NCI-H2081 (cell line): ENCODE data around the gene TMEM106A.
"Not testable (repeated sequence)": the region's sequence is repeated elsewhere in the genome, so short reads cannot be mapped to it uniquely, and the experiment has no call there.

Experiments used
- DNase-seq, 2 experiments: peaks; one replicate each; lab custom pipeline; 2025; lab: John Stamatoyannopoulos, UW

The TMEM106A gene, protein sequence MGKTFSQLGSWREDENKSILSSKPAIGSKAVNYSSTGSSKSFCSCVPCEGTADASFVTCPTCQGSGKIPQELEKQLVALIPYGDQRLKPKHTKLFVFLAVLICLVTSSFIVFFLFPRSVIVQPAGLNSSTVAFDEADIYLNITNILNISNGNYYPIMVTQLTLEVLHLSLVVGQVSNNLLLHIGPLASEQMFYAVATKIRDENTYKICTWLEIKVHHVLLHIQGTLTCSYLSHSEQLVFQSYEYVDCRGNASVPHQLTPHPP

GRCh38 chr17:43211480-43212402, at the start of gene TMEM106A:
TSS of gene TMEM106A (plus strand) at chr17:43211875. CDS start at chr17:43213042, 1,167 bp downstream.
- DNase-seq = no peak

DNA sequence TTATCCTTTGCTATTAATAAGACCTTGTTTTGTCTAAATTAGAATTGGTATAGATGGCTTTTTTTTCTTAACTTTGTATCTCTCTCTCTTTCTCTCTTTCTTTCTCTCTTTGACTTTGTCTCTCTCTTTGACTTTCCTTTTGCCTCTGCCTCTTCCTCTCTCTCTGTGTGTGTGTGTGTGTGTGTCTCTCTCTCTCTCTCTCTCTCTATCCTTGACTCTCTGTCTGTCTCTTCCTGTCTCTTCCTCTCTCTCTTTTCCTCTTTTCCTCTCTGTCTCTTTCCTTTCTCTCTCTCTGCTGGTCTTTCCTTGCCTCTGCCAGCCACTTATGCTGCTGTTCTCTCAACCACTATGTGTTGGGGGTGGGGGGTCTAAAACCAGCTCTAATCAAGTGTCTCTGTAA, 45.7 kb upstream of the TMEM106A start:
- not testable (repeated sequence) for DNase-seq

GRCh38 chr17:43169561-43170139, 42.0 kb upstream of the TMEM106A start:
- peak; percentile 20 to 53 for DNase-seq

GRCh38 chr17:43170140-43170765, 41.4 kb upstream of the TMEM106A start:
- DNase-seq = peak; percentile 96 to 98

DNA sequence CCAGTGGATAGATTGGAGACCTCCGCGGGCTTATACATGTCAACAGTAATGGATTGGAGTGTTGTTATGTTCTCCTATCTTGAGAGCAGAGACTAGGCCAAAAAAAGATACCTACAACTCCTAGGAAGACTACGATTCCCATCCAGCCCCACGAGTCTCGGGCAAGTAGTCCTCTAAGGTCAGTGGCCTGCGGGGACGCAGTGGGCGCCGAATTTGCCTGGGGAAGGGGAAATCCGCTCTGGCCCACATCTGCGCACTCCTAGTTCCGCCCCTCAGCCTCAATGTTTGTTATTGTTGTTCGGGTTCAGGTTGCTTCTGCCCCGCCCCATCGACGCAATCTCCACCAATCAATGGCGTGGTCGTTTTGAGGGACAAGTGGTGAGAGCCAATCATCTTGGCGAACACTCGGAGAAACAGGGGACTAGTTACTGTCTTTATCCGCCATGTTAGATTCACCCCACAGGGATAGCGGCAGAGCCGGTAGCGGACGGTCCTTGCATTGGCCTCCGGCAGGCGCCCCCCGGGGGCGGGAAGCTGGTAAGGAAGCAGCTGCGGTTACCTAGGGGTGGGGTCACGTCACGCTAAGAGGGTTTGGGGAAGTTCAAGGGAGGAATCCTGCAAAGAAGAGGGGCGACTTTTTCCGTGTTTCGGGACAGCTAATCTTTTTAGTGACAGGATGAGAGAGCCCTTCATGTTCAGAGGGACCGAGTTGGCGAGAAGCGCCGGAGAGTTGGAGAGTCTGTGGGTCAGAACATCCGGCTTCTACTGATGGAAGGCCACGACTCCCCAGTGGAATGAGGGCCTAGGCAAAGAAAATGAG, 40.7 kb upstream of the TMEM106A start, which contains the start of gene NBR1:
TSS of gene NBR1 (plus strand) at position 449 of the 820 bp plus-strand sequence. CDS start 4,586 bp downstream, outside the sequence.
- DNase-seq = peak; percentile 97 to 99

DNA sequence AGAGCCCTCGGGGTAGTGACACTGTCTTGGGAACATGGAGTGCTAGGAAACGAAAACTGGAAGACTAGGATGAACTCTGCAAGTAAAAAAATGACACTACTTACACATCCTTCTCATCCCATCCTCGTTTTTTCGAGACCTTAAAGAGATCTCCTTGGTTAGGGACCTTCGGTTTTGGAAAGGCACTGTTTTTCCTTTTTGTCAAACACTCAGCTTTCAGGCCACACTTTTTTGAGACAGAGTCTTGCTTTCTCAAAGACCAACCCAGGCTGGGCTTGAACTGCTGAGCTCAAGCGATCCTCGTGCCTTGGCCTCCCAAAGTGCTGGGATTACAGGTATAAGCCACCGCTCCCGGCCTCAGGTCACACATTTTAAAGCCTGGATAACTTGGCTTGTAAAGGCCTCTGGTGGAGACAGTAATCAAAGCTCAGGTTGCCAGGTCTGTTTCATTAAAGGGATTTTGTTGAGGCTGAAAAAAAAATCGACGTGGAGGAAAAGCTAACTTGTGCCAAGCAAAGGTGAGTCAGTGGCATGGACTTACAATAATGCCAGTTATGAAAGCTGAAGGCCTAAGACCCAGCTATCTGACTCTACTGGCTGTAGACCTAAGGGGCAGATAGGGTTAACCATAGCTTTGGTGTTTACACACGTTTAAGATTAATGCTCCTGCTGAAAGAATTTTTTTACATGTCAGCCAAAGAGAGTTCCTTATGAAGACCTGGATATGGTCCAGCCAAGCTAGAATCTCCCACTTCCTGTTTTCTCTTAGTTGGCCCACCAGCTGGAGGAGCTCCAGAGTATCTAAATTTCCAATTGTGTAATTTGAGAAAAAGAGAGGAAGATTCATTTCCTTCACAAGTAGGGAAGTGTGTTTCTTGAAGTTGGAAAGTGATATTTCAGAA, 39.8 kb upstream of the TMEM106A start:
- DNase-seq = peak; percentile 34 to 58

GRCh38 chr17:43175213-43176118, 36.2 kb upstream of the TMEM106A start:
- no peak for DNase-seq

GRCh38 chr17:43176119-43176570, 35.5 kb upstream of the TMEM106A start:
- DNase-seq = no peak

DNA sequence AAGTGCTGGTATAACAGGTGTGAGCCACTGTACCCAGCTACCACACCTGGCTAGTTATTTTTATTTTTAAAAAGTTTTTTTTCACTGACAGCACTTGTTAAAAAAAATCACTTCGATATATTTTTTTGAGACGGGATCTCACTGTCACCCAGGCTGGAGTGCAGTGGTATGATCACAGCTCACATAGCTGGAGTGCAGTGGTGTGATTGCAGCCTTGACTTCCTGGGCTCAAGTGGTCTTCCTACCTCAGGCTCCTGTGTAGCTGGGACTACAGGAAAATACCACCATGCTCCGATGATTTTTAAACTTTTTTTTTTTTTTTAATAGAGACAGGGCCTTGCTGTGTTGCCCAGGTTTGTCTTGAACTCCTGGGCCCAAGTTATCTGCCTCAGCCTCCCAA, 27.8 kb upstream of the TMEM106A start:
- DNase-seq = no peak

GRCh38 chr17:43186656-43187055, 25.0 kb upstream of the TMEM106A start:
- DNase-seq = not testable (repeated sequence)

- DNase-seq = no peak
Measured at GRCh38 chr17:43193251-43193650, 18.4 kb upstream of the TMEM106A start.

DNA sequence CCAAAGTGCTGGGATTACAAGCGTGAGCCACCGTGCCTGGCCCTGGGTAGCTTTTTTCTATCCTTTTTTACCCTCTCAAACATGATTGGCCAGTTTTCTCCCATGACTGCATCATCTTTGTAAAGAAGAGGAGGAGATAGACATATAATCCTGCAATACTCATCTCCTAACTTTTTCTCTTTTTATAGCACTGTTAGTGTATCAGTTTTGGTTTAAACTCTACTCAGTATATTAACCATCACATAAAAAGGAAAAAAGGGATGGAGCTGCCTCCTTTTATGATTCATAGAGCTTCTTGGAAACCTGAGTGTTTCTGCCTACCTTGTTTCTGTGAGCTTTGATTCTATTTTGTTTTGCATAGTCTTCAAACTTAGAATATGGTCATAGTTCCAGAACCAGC, 12.0 kb upstream of the TMEM106A start:
- no peak for DNase-seq

DNA sequence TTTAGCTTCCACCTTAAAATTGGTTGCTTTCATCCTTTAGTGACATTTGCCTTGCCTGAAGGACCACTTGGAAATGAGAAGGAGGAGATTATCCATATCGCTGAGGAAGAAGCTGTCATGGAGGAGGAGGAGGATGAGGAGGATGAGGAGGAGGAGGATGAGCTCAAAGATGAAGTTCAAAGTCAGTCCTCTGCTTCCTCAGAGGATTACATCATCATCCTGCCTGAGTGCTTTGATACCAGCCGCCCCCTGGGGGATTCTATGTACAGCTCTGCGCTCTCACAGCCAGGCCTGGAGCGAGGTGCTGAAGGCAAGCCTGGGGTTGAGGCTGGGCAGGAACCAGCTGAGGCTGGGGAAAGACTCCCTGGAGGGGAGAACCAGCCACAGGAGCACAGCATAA, 11.5 kb upstream of the TMEM106A start:
- DNase-seq = no peak

DNA sequence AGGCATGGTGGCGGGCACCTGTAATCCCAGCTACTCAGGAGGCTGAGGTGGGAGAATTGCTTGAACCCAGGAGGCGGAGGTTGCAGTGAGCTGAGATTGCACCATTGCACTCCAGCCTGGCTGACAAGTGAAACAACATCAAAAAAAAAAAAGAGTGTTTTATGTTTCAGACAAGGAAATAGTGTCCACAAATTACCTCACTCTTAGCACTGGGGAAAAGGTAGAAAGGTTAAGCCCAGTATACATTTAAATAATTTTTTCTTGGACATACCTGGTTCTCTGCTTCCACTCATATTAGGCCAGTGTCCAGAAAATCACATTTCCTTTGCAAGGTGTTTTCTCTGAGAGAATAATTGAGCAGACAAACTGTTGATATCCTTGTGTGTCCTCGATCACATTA, 8.7 kb upstream of the TMEM106A start:
- DNase-seq = not testable (repeated sequence)

DNA sequence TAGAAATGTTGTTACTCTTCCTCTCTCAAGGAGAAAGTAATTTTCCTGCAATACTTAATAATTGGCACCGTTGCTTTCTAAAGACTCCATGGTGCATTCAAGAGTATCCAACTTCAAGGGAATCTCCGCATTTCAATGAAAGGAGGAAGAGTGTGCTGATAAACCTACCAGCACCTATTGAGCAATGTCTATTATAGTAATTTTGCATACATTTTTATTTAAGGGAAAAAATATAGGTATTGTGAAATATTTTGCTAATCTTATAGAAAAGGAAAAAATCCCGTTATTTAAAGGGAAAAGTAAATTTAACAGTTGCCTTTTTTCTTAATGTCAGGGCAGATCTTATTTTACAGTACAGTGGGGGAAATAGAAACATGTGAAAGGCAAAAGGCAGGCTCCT, 1.1 kb upstream of the TMEM106A start:
- no peak for DNase-seq

GRCh38 chr17:43211123-43211479, 574 bp upstream of the TMEM106A start:
- DNase-seq = no peak

DNA sequence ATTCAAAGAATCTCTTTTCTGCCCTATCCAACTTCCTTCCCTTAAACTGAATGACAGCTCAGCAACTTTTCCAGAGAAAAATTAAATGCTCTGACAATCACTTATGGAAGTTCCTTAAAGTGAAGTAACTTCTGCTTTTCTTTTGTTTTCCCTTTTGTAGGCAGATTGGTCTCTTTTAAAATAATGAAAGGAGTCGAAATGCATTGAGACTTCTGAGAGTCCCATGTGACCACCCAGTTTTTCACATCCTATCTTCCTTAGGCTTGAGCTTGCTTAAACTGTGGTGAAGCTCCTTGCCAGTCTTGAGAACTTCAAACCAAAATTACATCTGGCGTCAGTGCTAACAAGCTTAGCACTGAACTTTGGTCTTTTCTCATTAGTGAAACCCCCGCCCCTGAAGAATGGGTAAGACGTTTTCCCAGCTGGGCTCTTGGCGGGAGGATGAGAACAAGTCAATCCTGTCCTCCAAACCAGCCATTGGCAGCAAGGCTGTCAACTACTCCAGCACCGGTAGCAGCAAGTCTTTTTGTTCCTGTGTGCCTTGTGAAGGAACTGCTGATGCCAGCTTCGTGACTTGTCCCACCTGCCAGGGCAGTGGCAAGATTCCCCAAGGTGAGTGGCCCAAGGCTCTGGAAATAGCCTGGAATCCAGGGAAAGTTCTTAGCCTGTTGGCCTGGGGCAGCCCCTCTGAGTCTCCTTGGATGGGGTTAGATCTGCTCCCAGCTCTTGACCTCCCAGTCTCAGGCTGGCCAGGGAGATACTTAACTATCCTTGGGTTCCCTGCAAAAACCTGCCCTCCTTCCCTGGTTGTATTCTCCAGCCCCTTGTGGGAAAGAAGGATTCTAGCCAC, 1.2 kb downstream of the TMEM106A start:
- DNase-seq = no peak

DNA sequence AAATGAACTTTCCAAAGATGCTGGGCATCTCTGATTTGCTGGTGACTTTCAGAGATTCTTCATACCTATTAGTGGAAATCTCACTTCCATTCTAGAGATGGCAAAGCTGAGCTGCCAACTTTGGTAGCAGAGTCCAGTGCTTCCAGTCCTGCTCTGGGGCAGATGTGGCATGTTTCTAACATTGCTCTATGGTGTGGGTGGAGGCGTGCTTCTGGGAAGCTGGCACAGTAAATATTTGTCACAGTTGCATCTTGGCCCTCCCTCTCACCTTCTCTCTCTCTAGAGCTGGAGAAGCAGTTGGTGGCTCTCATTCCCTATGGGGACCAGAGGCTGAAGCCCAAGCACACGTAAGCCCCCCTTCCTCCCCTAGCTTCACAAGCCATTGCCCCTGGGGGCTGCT, 1.9 kb downstream of the TMEM106A start:
- no peak for DNase-seq
